T-helper 22 cell (primary cell): ENCODE measurements around the gene GIN1.
"Not testable (repeated sequence)": the region's sequence is repeated elsewhere in the genome, so short reads cannot be mapped to it uniquely, and the experiment has no call there.

Experiments
- DNase-seq: peaks from one replicate; pipeline ENCODE4 v3.0.0-alpha.2; 2020; ENCODE audit warnings: low read depth

GIN1 gene

GRCh38 chr5:103119765-103120606, at the start of gene GIN1, which contains the start of gene PPIP5K2:
GIN1 (minus strand) TSS chr5:103120138; CDS start chr5:103108707, 11,431 bp downstream.
PPIP5K2 (plus strand) TSS chr5:103120301; CDS start chr5:103129590, 9,289 bp downstream.
- DNase-seq, result peak; percentile 92

GRCh38 chr5:103166706-103167105, 46.8 kb upstream of the GIN1 start:
- DNase-seq, result no peak

DNA sequence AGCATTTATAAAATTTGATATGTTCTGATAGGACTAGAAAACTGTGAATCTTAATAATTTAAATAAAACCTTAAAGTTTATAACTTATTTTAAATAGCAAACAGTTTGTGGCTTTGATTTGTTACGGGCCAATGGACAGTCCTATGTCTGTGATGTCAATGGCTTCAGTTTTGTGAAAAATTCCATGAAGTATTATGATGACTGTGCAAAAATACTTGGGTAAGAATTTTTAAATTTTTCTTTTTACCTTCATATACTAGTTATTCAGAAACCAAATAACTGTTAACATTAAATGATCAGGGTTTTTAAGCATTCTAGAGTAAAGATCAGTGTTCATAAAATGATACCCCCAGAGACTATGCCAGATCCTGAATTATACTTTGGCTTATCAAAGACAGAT, 31.2 kb upstream of the GIN1 start:
- DNase-seq, result no peak

- DNase-seq, result no peak
Measured at GRCh38 chr5:103148213-103148612, 28.3 kb upstream of the GIN1 start.

DNA sequence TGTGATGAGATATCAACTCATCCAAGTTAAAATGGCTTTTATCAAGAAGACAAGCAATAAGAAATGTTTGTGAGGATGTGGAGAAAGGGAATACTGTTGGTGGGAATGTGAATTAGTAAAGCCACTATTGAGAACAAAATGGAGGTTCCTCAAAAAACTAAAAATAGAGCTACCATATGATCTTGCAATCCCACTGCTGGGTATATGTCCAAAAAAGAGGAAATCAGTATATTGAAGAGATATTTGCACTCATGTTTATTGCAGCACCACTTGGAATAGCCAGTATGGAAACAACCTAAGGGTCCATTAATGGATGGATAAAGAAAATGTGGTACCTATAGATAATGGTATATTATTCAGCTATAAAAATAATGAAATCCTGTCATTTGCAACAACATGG, 25.3 kb upstream of the GIN1 start:
- no peak for DNase-seq

- not testable (repeated sequence) for DNase-seq
Measured at GRCh38 chr5:103142132-103142531, 22.2 kb upstream of the GIN1 start.

DNA sequence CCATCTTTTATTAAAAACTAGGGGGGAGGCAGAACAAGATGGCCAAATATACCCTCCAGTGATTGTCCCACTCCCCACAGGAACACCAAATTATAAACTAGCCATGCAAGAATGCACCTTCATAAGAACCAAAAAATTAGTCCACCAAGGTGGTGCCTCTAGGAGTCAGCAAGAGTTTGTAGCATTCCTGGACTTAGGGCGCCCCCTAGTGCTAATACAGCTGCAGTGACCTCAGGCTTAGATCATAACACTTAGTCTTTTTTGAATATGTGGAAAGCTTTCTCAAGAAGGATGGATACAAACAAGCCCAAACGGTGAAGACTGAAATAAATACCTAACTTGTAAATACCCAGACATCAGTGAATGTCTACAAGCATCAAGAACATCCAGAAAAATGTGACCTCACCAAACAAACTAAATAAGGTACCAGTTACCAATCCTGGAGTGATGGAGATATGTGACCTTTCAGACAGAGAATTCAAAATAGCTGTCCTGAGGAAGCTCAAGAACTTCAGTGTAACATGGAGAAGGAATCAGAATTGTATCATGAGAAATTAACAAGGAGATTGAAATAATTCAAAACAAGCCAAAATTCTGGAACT, 19.4 kb upstream of the GIN1 start:
- DNase-seq, result peak; percentile 52

GRCh38 chr5:103138202-103138690, 18.3 kb upstream of the GIN1 start:
- DNase-seq, result no peak

GRCh38 chr5:103135461-103135860, 15.5 kb upstream of the GIN1 start:
- DNase-seq, result no peak

DNA sequence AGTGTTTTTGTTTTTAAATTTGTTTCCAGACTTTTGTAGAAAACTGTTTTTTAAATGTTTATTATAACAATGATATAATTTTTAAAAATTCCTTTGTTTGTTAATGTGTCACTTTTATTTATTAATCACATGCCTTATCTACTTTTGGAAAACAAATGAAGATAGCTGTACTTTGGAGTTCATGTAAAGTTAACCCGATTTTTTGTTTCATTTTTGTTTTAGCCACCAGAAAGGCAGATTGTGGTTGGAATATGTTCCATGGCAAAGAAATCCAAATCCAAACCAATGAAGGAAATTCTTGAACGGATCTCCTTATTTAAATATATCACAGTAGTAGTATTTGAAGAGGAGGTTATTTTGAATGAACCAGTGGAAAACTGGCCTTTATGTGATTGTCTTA, 13.3 kb upstream of the GIN1 start:
- no peak for DNase-seq

DNA sequence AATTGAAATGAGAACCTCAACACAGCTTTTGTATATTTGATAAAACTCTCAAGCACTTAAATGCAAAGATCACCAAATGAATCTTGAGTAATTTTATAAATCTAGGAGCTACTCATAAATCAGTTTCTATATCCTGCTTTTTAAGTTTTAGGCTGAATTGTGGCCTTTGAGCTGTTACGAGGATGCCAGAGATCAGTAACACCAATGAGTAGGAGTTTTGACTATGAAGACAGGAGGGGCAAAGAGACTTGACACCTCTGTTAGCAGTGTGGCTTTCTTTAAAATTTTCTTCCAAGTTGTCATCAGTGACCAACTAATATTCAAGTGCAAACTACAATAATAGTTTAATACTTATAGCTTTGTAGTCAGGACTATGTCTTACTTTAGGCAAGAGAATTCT, 12.7 kb upstream of the GIN1 start:
- DNase-seq, result no peak

- DNase-seq, result no peak
Measured at GRCh38 chr5:103128202-103128601, 8.3 kb upstream of the GIN1 start.

- DNase-seq, result no peak
Measured at GRCh38 chr5:103127292-103127817, 7.4 kb upstream of the GIN1 start.

- DNase-seq, result no peak
Measured at GRCh38 chr5:103126557-103126956, 6.6 kb upstream of the GIN1 start.

- no peak for DNase-seq
Measured at GRCh38 chr5:103122242-103122641, 2.3 kb upstream of the GIN1 start.

- no peak for DNase-seq
Measured at GRCh38 chr5:103120607-103121200, 766 bp upstream of the GIN1 start.

GRCh38 chr5:103119070-103119764, 721 bp downstream of the GIN1 start:
- DNase-seq, result no peak

DNA sequence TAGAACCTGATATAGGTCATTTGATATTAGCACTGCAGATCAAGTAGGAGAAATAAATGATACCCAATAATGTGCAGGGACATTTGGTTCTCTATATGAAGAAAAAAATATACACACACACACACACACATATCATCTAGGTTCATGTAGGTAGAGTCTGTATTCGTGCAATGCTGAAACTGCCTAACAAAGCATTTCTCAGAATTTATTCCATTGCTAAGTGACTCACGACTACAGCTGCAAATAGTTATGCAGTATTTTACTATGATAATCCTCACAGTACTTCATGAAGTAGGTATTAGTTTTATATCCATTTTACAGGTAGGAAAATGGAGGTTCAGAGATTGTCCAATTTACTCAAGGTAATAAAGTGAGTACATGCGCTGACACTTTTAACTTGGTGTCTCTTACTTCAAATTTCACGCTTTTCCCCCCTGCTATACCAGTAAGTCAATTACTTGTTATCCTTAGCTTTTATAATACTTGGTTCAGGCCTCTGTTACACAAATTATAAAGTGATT, 2.4 kb downstream of the GIN1 start:
- no peak for DNase-seq

DNA sequence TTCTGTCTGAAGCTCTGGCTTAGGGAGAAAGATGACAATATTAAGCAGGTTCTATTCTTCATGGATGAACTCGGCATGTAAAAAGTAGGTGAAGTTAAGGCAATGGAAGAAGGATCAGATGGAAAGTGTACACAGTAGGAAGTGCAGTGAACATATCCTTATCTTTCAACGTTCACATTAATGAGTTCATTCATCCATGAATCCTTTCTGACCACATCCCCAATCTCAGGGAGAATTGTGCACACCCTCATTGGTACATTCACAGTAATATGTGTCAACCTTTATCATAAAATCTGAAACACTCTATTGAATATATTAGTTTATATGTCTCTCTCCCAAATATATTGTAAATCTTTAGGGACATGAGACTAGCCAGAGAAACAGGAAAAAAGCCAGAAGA, 5.5 kb downstream of the GIN1 start:
- no peak for DNase-seq

DNA sequence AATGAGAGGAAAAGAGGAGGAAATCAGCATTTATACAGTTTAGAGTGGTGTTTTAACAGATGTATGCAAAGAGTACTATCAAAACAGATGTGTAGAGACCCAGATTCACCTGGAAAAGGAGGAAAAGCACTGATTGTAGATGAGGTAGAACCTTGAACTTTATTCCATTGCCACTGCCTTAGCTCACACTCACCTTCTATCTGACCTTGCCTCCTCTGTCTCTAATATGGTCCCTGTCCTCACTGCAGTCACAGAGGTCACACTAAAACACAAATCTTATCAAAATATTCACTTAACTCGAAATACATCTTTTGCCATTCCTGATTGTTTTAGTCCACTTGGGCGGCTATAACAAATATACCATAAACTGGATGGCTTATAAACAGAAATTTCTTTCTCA, 7.0 kb downstream of the GIN1 start:
- DNase-seq, result no peak

DNA sequence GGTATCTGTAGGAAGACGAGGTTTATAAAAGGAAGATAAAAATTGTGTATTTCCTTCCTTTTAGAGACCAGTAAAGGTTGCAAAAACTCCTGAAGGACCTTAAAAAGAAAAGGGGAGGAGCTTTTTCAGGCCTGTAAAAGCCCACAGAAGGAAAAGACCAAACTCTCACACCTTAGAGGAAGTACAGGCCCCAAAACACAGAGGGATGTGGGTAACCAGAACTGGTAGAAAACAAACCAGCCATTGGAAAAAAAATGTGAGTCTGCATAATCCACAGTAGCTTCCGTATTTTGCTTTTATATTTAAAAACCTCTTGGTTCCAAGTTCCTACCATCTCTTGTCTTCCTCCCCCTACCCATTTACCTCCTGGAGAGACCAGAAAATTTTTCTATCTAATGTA, 8.5 kb downstream of the GIN1 start:
- no peak for DNase-seq

- no peak for DNase-seq
Measured at GRCh38 chr5:103110403-103110802, 9.5 kb downstream of the GIN1 start.
